ENCODE results near the gene MYBBP1A. TPM values are rescaled to one million over a fixed set of nuclear protein-coding genes. Genes with fewer than 3 reads are reported as not detected.

The MYBBP1A gene
- total RNA-seq, 1 donor from 2014 or later: 38.8 TPM

DNA sequence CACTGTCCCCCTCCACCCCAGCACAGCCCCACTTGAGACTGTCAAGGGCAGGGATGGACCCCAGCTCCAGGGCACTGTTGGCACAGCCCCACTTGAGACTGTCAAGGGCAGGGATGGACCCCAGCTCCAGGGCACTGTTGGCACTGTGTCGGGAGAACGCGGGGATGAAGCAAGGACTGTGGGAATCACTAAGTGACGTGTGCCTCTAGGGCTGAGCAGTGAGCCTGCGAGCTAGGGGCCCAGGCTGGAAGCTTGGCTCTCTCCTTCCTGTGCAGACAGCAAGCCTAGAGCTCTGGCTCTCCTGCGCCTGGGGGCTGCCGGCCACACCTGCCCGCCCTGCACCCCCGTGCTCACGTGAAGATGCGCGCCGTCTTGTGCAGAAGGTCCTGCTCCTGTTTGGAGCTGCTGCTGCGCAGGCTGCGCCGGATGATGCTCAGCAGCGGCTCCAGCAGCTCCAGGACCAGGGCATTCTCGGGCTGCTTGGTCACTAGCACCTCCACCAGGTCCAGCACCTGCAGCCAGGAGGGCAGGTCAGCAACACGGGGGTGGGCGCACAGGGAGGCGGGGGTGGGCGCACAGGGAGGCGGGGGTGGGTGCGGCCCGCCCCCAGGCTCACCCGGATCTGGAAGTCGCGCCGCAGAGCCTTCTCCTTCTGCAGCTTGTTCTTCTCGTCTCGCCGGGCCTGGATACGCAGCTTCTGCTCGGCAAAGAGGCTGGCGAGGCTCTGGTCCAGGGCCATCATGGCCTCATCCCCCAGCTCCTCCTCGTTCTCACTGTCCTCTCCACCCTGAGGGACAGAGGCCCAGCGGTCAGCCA is 10.8 kb downstream of the MYBBP1A start:
- TF ChIP-seq CTCF (IDR thresholded peaks at IDR 0.05): no peak
- Histone ChIP-seq H3K4me3 (no peak overlapping the region), H3K4me1 (peaks cover 17% of the 10 kb centered on the region), H3K27me3 (ENCODE audit: low read depth) (no peaks in the 10 kb centered on the region), H3K9me3 (no peaks in the 10 kb centered on the region), H3K27ac (no peak overlapping the region), H3K36me3 (peaks cover 95% of the 10 kb centered on the region)
- intact Hi-C loops (cut with DNase I): no loop called here
- ATAC-seq (no peak), DNase-seq (peak; percentile 38)

- intact Hi-C loops (cut with DNase I): no loop called here
- Histone ChIP-seq H3K27ac (no peak overlapping the region), H3K4me3 (no peak overlapping the region), H3K27me3 (ENCODE audit: low read depth) (no peaks in the 10 kb centered on the region), H3K4me1 (peaks cover 23% of the 10 kb centered on the region), H3K36me3 (peaks cover 95% of the 10 kb centered on the region), H3K9me3 (no peaks in the 10 kb centered on the region)
- TF ChIP-seq CTCF (IDR thresholded peaks at IDR 0.05): no peak
- no peak for ATAC-seq
- DNase-seq: no peak
Measured at GRCh38 chr17:4543557-4544026, 11.6 kb downstream of the MYBBP1A start.

DNA sequence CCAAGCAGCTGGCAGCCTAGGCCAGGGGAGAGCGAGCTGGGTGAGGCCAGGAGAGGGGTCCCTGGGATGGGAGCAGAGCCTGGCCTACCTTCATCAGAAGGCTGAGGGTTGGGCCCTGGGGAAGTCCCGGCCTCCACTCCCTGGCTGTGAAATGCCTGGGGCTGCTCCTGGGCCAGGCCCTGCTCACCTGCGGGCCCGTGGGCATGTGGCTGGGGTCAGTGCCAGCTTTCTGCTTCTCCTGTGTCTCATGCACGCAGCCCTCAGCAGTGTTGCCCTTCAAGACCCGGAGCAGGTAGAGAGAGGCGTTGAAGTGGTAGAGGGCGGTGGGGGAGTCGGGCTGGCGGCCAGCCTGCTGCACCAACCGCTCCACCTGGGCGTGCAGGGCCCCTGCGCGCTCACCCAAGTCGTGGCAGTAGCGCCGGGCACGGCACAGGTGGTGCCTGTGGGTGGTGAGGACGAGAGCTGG is 12.4 kb downstream of the MYBBP1A start:
- no peak for DNase-seq
- H3K36me3 ChIP-seq: peaks cover 95% of the 10 kb centered on the region
- intact Hi-C loops (cut with DNase I): no loop called here
- H3K27ac ChIP-seq: no peak overlapping the region
- no peak overlapping the region for H3K4me3 ChIP-seq
- ATAC-seq: no peak
- H3K9me3 ChIP-seq: no peaks in the 10 kb centered on the region
- TF ChIP-seq CTCF (IDR thresholded peaks at IDR 0.05): no peak
- H3K27me3 ChIP-seq (ENCODE audit: low read depth): no peaks in the 10 kb centered on the region
- H3K4me1 ChIP-seq: peaks cover 31% of the 10 kb centered on the region

GRCh38 chr17:4542003-4542725 is 13.0 kb downstream of the MYBBP1A start:
- Histone ChIP-seq H3K27me3 (ENCODE audit: low read depth) (no peaks in the 10 kb centered on the region), H3K27ac (no peak overlapping the region), H3K4me1 (peaks cover 37% of the 10 kb centered on the region), H3K36me3 (peaks cover 94% of the 10 kb centered on the region), H3K4me3 (no peak overlapping the region), H3K9me3 (no peaks in the 10 kb centered on the region)
- ATAC-seq: no peak
- no peak for TF ChIP-seq CTCF (IDR thresholded peaks at IDR 0.05)
- DNase-seq: peak; percentile 43
- intact Hi-C loops (cut with DNase I): no loop called here

GRCh38 chr17:4541328-4542002 is 13.7 kb downstream of the MYBBP1A start:
- Histone ChIP-seq H3K4me3 (no peak overlapping the region), H3K9me3 (no peaks in the 10 kb centered on the region), H3K36me3 (peaks cover 87% of the 10 kb centered on the region), H3K27me3 (ENCODE audit: low read depth) (no peaks in the 10 kb centered on the region), H3K4me1 (peaks cover 44% of the 10 kb centered on the region), H3K27ac (peak overlapping the region; percentile 56)
- peak; percentile 45 for DNase-seq
- ATAC-seq: no peak
- TF ChIP-seq CTCF (IDR thresholded peaks at IDR 0.05): no peak
- intact Hi-C loops (cut with DNase I): no loop called here

Measured in lower lobe of right lung (tissue), 2 donors.